Spleen (tissue), 7 donors: ENCODE measurements around the gene CTDSPL.

Source experiments
- POLR2A ChIP-seq, 3 donors: fragments of 450-650 bp; IDR thresholded peaks; one replicate each; pipeline ENCODE4 v1.5.1; 2017; ENCODE audit warnings: antibody characterized with exemption in 3 of 3, mild to moderate bottlenecking in 1 of 3
- TF ChIP-seq, protein P1 (sequence below), 11 experiments: fragments of 200-600 bp in 7 of 11; fragments of 450-650 bp in 4 of 11; sonication (generic) in 4 of 11; IDR thresholded peaks in 8 of 11; conservative IDR thresholded peaks in 3 of 11; 1 replicate in 7 of 11; 2 replicates in 4 of 11; pipeline versions ENCODE4 v1.4.0 to v1.8.0; 2016 to 2021; ENCODE audit warnings: antibody characterized with exemption in 11 of 11, inconsistent platforms in 4 of 11, mild to moderate bottlenecking in 1 of 11
- donor health status: DM: no; HTN: no; CAD: no; lungs with moderate emphysema.
- donor health status: DM: no; HTN: no; CAD: no.
- donor health status: DM: no; HTN: no; CAD: no.

DNA sequence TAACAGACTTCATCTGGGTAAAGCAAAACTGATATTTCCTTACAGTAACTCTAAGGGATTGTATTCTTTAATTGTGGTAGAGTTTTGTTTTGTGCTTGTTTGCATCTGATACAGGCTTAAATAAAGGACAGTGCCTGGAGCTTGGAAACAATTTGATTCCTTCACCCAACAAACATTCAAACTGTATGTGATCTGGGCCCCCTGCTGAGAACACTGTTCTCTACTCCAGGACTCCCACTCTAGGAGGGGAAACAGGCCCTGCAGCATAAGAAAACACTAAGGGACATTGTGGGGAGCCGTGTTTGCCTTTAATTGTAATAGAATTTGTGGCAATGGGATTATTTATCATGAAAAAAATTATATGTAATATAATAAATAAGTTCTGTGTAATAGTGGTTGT, 56.9 kb downstream of the CTDSPL start:
- TF ChIP-seq, protein P1, sequence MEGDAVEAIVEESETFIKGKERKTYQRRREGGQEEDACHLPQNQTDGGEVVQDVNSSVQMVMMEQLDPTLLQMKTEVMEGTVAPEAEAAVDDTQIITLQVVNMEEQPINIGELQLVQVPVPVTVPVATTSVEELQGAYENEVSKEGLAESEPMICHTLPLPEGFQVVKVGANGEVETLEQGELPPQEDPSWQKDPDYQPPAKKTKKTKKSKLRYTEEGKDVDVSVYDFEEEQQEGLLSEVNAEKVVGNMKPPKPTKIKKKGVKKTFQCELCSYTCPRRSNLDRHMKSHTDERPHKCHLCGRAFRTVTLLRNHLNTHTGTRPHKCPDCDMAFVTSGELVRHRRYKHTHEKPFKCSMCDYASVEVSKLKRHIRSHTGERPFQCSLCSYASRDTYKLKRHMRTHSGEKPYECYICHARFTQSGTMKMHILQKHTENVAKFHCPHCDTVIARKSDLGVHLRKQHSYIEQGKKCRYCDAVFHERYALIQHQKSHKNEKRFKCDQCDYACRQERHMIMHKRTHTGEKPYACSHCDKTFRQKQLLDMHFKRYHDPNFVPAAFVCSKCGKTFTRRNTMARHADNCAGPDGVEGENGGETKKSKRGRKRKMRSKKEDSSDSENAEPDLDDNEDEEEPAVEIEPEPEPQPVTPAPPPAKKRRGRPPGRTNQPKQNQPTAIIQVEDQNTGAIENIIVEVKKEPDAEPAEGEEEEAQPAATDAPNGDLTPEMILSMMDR (IDR thresholded peaks at IDR 0.05 in 8 of 11, conservative IDR thresholded peaks at IDR 0.05 in 3 of 11) = no peak
- TF ChIP-seq POLR2A (IDR thresholded peaks at IDR 0.05) = no peak
